Colonic mucosa (tissue), 4 donors: Measurements from ENCODE around the gene FBXO28. TPM values are rescaled to one million over a fixed set of nuclear protein-coding genes. Genes with fewer than 3 reads are reported as not detected.

Experiments used
- DNase-seq: peaks from one replicate; pipeline ENCODE4 v3.0.0-alpha.2; 2020
- H3K27ac ChIP-seq: fragments of 200-600 bp; one replicate; pipeline ENCODE4 v1.8.0; 2021
- H3K27me3 ChIP-seq: fragments of 200-600 bp; one replicate; pipeline ENCODE4 v1.8.0; 2021
- H3K36me3 ChIP-seq: fragments of 200-600 bp; one replicate; pipeline ENCODE4 v1.8.0; 2021
- H3K4me1 ChIP-seq: fragments of 200-600 bp; one replicate; pipeline ENCODE4 v1.8.0; 2021; ENCODE audit warnings: mild to moderate bottlenecking
- H3K4me3 ChIP-seq: fragments of 200-600 bp; one replicate; pipeline ENCODE4 v1.8.0; 2021
- H3K9ac ChIP-seq, 2 donors: one replicate each; pipeline ENCODE4 v1.7.0; 2013; ENCODE audit warnings: control low read depth in 2 of 2, low read depth in 2 of 2, low read length in 2 of 2
- H3K9me3 ChIP-seq: fragments of 200-600 bp; one replicate; pipeline ENCODE4 v1.8.0; 2021
- CTCF ChIP-seq: fragments of 200-600 bp; IDR thresholded peaks from one replicate; pipeline ENCODE4 v1.8.0; 2022; ENCODE audit warnings: antibody characterized with exemption, mild to moderate bottlenecking
- intact Hi-C: fragments of 100-400 bp; cut with DNase I; formaldehyde crosslinking; loops from one replicate; pipeline ENCODE4 v1.14.1; 2022
- total RNA-seq, 2 donors: library from RNA; stranded (reverse); fragmentation: NEBNext Ultra II Directional in 1 of 2; extraction: Animal tissue kit (Norgen Biotek cat#: 25700) in 1 of 2; gene quantifications; one replicate each; pipeline ENCODE4 v1.2.1, GENCODE V29; 2021
- donor health status: healthy.
- donor health status: DM: no; HTN: no; CAD: no.
- donor health status: DM: no; HTN: no; CAD: no.

FBXO28 gene
- total RNA-seq, 2 donors from 2014 or later = 35.1 to 42.7 TPM

- intact Hi-C loops = no loop called here
- no peak for TF ChIP-seq CTCF
These were observed 17.1 kb upstream of the FBXO28 start for GRCh38 chr1:224096773-224097172.

GRCh38 chr1:224098007-224098406, 15.9 kb upstream of the FBXO28 start:
- DNase-seq = no peak
- H3K9ac ChIP-seq = no peak overlapping the region
- intact Hi-C loops = no loop called here
- no peak overlapping the region for H3K4me3 ChIP-seq
- no peaks in the 10 kb centered on the region for H3K4me1 ChIP-seq
- TF ChIP-seq CTCF = no peak
- no peaks in the 10 kb centered on the region for H3K9me3 ChIP-seq
- no peak overlapping the region for H3K27ac ChIP-seq
- no peaks in the 10 kb centered on the region for H3K36me3 ChIP-seq
- no peaks in the 10 kb centered on the region for H3K27me3 ChIP-seq

More at GRCh38 chr1:224096773-224097172, 17.1 kb upstream of the FBXO28 start:
- H3K9ac ChIP-seq = no peak overlapping the region
- H3K36me3 ChIP-seq = no peaks in the 10 kb centered on the region
- H3K27me3 ChIP-seq = no peaks in the 10 kb centered on the region
- H3K9me3 ChIP-seq = no peaks in the 10 kb centered on the region
- no peak overlapping the region for H3K27ac ChIP-seq
- H3K4me3 ChIP-seq = no peak overlapping the region
- no peaks in the 10 kb centered on the region for H3K4me1 ChIP-seq
- no peak for DNase-seq

GRCh38 chr1:224106568-224107281, 7.2 kb upstream of the FBXO28 start:
- H3K27ac ChIP-seq = no peak overlapping the region
- H3K36me3 ChIP-seq = no peaks in the 10 kb centered on the region

GRCh38 chr1:224107282-224107625, 6.7 kb upstream of the FBXO28 start:
- Histone ChIP-seq H3K4me3 (no peak overlapping the region), H3K9ac (no peak overlapping the region), H3K27me3 (no peaks in the 10 kb centered on the region), H3K4me1 (no peaks in the 10 kb centered on the region), H3K9me3 (no peaks in the 10 kb centered on the region), H3K27ac (no peak overlapping the region), H3K36me3 (no peaks in the 10 kb centered on the region)
- no peak for TF ChIP-seq CTCF
- DNase-seq = no peak
- intact Hi-C loops = no loop called here

More at GRCh38 chr1:224106568-224107281, 7.2 kb upstream of the FBXO28 start:
- DNase-seq = peak; percentile 55
- H3K4me3 ChIP-seq = no peak overlapping the region
- H3K4me1 ChIP-seq = no peaks in the 10 kb centered on the region
- peak overlapping the region in 1 of 2 donors; percentile 55 for H3K9ac ChIP-seq
- intact Hi-C loops = no loop called here
- no peaks in the 10 kb centered on the region for H3K9me3 ChIP-seq
- TF ChIP-seq CTCF = no peak
- H3K27me3 ChIP-seq = no peaks in the 10 kb centered on the region

- Histone ChIP-seq H3K27ac (no peak overlapping the region), H3K4me3 (no peak overlapping the region), H3K9ac (no peak overlapping the region), H3K4me1 (no peaks in the 10 kb centered on the region), H3K27me3 (no peaks in the 10 kb centered on the region), H3K36me3 (no peaks in the 10 kb centered on the region), H3K9me3 (no peaks in the 10 kb centered on the region)
- no peak for DNase-seq
- no peak for TF ChIP-seq CTCF
- intact Hi-C loops = no loop called here
These were observed 4.9 kb upstream of the FBXO28 start for GRCh38 chr1:224108991-224109390.
